ENCODE data around the gene AGMO. TPM values are rescaled to one million over a fixed set of nuclear protein-coding genes. Genes with fewer than 3 reads are reported as not detected.

The AGMO gene
- total RNA-seq, 1 donor from 2014 or later, result not detected

GRCh38 chr7:15376600-15376999 is 185.2 kb downstream of the AGMO start:
- no peak overlapping the region for H3K4me3 ChIP-seq (ENCODE audit: low read depth, low read length)
- no peak for TF ChIP-seq CTCF (conservative IDR thresholded peaks at IDR 0.05; ENCODE audit: low read depth, low read length)
- no peak for DNase-seq (ENCODE audit: low read depth)

- no peak for DNase-seq (ENCODE audit: low read depth)
- no peak overlapping the region for H3K4me3 ChIP-seq (ENCODE audit: low read depth, low read length)
- no peak for TF ChIP-seq CTCF (conservative IDR thresholded peaks at IDR 0.05; ENCODE audit: low read depth, low read length)
These were observed 191.4 kb downstream of the AGMO start for GRCh38 chr7:15370441-15370840.

- no peak overlapping the region for H3K4me3 ChIP-seq (ENCODE audit: low read depth, low read length)
- no peak for TF ChIP-seq CTCF (conservative IDR thresholded peaks at IDR 0.05; ENCODE audit: low read depth, low read length)
- no peak for DNase-seq (ENCODE audit: low read depth)
These were observed 193.2 kb downstream of the AGMO start for GRCh38 chr7:15368653-15369052.

GRCh38 chr7:15367897-15368296 is 193.9 kb downstream of the AGMO start:
- H3K4me3 ChIP-seq (ENCODE audit: low read depth, low read length), result no peak overlapping the region
- DNase-seq (ENCODE audit: low read depth), result no peak
- no peak for TF ChIP-seq CTCF (conservative IDR thresholded peaks at IDR 0.05; ENCODE audit: low read depth, low read length)

- no peak overlapping the region for H3K4me3 ChIP-seq (ENCODE audit: low read depth, low read length)
- TF ChIP-seq CTCF (conservative IDR thresholded peaks at IDR 0.05; ENCODE audit: low read depth, low read length), result no peak
- no peak for DNase-seq (ENCODE audit: low read depth)
These were observed 203.7 kb downstream of the AGMO start for GRCh38 chr7:15358112-15358511.

GRCh38 chr7:15352421-15353206 is 209.2 kb downstream of the AGMO start:
- H3K4me3 ChIP-seq (ENCODE audit: low read depth, low read length), result no peak overlapping the region
- no peak for TF ChIP-seq CTCF (conservative IDR thresholded peaks at IDR 0.05; ENCODE audit: low read depth, low read length)
- DNase-seq (ENCODE audit: low read depth), result no peak

GRCh38 chr7:15345216-15345615 is 216.6 kb downstream of the AGMO start:
- DNase-seq (ENCODE audit: low read depth), result no peak
- H3K4me3 ChIP-seq (ENCODE audit: low read depth, low read length), result no peak overlapping the region
- TF ChIP-seq CTCF (conservative IDR thresholded peaks at IDR 0.05; ENCODE audit: low read depth, low read length), result no peak
